BLaER1 (cell line): ENCODE data around the gene SEMA5A.

ENCODE experiments used
- H3K27ac ChIP-seq: shearing (Covaris generic); formaldehyde crosslinking; 2 replicates; pipeline ENCODE4 v1.8.1; 2022
- H3K27me3 ChIP-seq: shearing (Covaris generic); formaldehyde crosslinking; 2 replicates; pipeline ENCODE4 v1.8.1; 2022
- H3K36me3 ChIP-seq: shearing (Covaris generic); formaldehyde crosslinking; 2 replicates; pipeline ENCODE4 v1.8.1; 2022
- H3K4me1 ChIP-seq: shearing (Covaris generic); formaldehyde crosslinking; 2 replicates; pipeline ENCODE4 v1.8.1; 2022
- H3K4me2 ChIP-seq: shearing (Covaris generic); formaldehyde crosslinking; 2 replicates; pipeline ENCODE4 v1.8.1; 2022
- H3K4me3 ChIP-seq: shearing (Covaris generic); formaldehyde crosslinking; 2 replicates; pipeline ENCODE4 v1.8.1; 2022
- H3K9ac ChIP-seq: shearing (Covaris generic); formaldehyde crosslinking; 2 replicates; pipeline ENCODE4 v1.8.1; 2022
- H3K9me3 ChIP-seq: shearing (Covaris generic); formaldehyde crosslinking; 2 replicates; pipeline ENCODE4 v1.8.1; 2022
- H4K20me1 ChIP-seq: shearing (Covaris generic); formaldehyde crosslinking; 2 replicates; pipeline ENCODE4 v1.8.1; 2022
- Cebpa-rat ChIP-seq: shearing (Covaris generic); IDR thresholded peaks from 2 replicates; pipeline ENCODE4 v1.8.1; 2022

SEMA5A gene

GRCh38 chr5:9263656-9264055 lies 282.2 kb downstream of the SEMA5A start:
- Histone ChIP-seq H3K9me3 (no peaks in the 10 kb centered on the region), H3K27me3 (no peaks in the 10 kb centered on the region), H4K20me1 (no peaks in the 10 kb centered on the region), H3K4me3 (no peak overlapping the region), H3K4me1 (no peaks in the 10 kb centered on the region), H3K9ac (no peak overlapping the region), H3K36me3 (no peaks in the 10 kb centered on the region), H3K27ac (no peak overlapping the region), H3K4me2 (no peak overlapping the region)
- TF ChIP-seq Cebpa-rat, result no peak

GRCh38 chr5:9251379-9251980 lies 294.4 kb downstream of the SEMA5A start:
- Histone ChIP-seq H3K4me3 (no peak overlapping the region), H3K27ac (no peak overlapping the region), H3K9ac (no peak overlapping the region), H4K20me1 (no peaks in the 10 kb centered on the region), H3K9me3 (no peaks in the 10 kb centered on the region), H3K27me3 (no peaks in the 10 kb centered on the region), H3K36me3 (no peaks in the 10 kb centered on the region), H3K4me1 (no peaks in the 10 kb centered on the region), H3K4me2 (no peak overlapping the region)
- TF ChIP-seq Cebpa-rat, result no peak

- TF ChIP-seq Cebpa-rat, result no peak
- Histone ChIP-seq H3K4me2 (no peak overlapping the region), H3K36me3 (no peaks in the 10 kb centered on the region), H3K9ac (no peak overlapping the region), H3K27ac (no peak overlapping the region), H3K9me3 (no peaks in the 10 kb centered on the region), H3K4me1 (no peaks in the 10 kb centered on the region), H3K27me3 (no peaks in the 10 kb centered on the region), H4K20me1 (no peaks in the 10 kb centered on the region), H3K4me3 (no peak overlapping the region)
Observed at GRCh38 chr5:9249231-9249630, 296.6 kb downstream of the SEMA5A start.

GRCh38 chr5:9245071-9245470 lies 300.8 kb downstream of the SEMA5A start:
- H3K27me3 ChIP-seq, result no peaks in the 10 kb centered on the region
- TF ChIP-seq Cebpa-rat, result no peak
- H3K9me3 ChIP-seq, result no peaks in the 10 kb centered on the region

GRCh38 chr5:9244417-9244816 lies 301.5 kb downstream of the SEMA5A start:
- TF ChIP-seq Cebpa-rat, result no peak
- H3K27me3 ChIP-seq, result no peaks in the 10 kb centered on the region
- no peak overlapping the region for H3K4me2 ChIP-seq
- no peaks in the 10 kb centered on the region for H3K9me3 ChIP-seq
- H3K27ac ChIP-seq, result no peak overlapping the region
- no peak overlapping the region for H3K9ac ChIP-seq
- no peaks in the 10 kb centered on the region for H4K20me1 ChIP-seq
- H3K36me3 ChIP-seq, result no peaks in the 10 kb centered on the region
- H3K4me3 ChIP-seq, result no peak overlapping the region
- no peaks in the 10 kb centered on the region for H3K4me1 ChIP-seq

More at GRCh38 chr5:9245071-9245470, 300.8 kb downstream of the SEMA5A start:
- Histone ChIP-seq H3K9ac (no peak overlapping the region), H4K20me1 (no peaks in the 10 kb centered on the region), H3K4me1 (no peaks in the 10 kb centered on the region), H3K4me3 (no peak overlapping the region), H3K4me2 (no peak overlapping the region), H3K36me3 (no peaks in the 10 kb centered on the region), H3K27ac (no peak overlapping the region)

GRCh38 chr5:9241479-9242305 lies 304.2 kb downstream of the SEMA5A start:
- Histone ChIP-seq H3K9me3 (no peaks in the 10 kb centered on the region), H3K27ac (no peak overlapping the region), H3K9ac (no peak overlapping the region), H3K4me3 (no peak overlapping the region), H3K27me3 (no peaks in the 10 kb centered on the region), H3K36me3 (no peaks in the 10 kb centered on the region), H4K20me1 (no peaks in the 10 kb centered on the region), H3K4me2 (no peak overlapping the region), H3K4me1 (no peaks in the 10 kb centered on the region)
- no peak for TF ChIP-seq Cebpa-rat

- H3K27ac ChIP-seq, result no peak overlapping the region
- H3K9ac ChIP-seq, result no peak overlapping the region
- no peaks in the 10 kb centered on the region for H3K36me3 ChIP-seq
- no peak for TF ChIP-seq Cebpa-rat
- no peak overlapping the region for H3K4me2 ChIP-seq
- no peaks in the 10 kb centered on the region for H3K27me3 ChIP-seq
- H3K4me1 ChIP-seq, result no peaks in the 10 kb centered on the region
- no peaks in the 10 kb centered on the region for H4K20me1 ChIP-seq
- H3K4me3 ChIP-seq, result no peak overlapping the region
- H3K9me3 ChIP-seq, result no peaks in the 10 kb centered on the region
Observed at GRCh38 chr5:9240431-9240830, 305.4 kb downstream of the SEMA5A start.

- Histone ChIP-seq H3K27me3 (no peaks in the 10 kb centered on the region), H3K9ac (no peak overlapping the region), H3K36me3 (no peaks in the 10 kb centered on the region), H3K4me3 (no peak overlapping the region), H3K4me2 (no peak overlapping the region), H4K20me1 (no peaks in the 10 kb centered on the region), H3K4me1 (no peaks in the 10 kb centered on the region), H3K9me3 (no peaks in the 10 kb centered on the region), H3K27ac (no peak overlapping the region)
- no peak for TF ChIP-seq Cebpa-rat
Observed at GRCh38 chr5:9239626-9240025, 306.2 kb downstream of the SEMA5A start.

GRCh38 chr5:9239071-9239470 lies 306.8 kb downstream of the SEMA5A start:
- Histone ChIP-seq H3K4me2 (no peak overlapping the region), H4K20me1 (no peaks in the 10 kb centered on the region), H3K27me3 (no peaks in the 10 kb centered on the region), H3K4me1 (no peaks in the 10 kb centered on the region), H3K9me3 (no peaks in the 10 kb centered on the region), H3K4me3 (no peak overlapping the region), H3K27ac (no peak overlapping the region), H3K36me3 (no peaks in the 10 kb centered on the region), H3K9ac (no peak overlapping the region)
- no peak for TF ChIP-seq Cebpa-rat

GRCh38 chr5:9233712-9234111 lies 312.2 kb downstream of the SEMA5A start:
- H3K27ac ChIP-seq, result no peak overlapping the region
- H3K4me3 ChIP-seq, result no peak overlapping the region
- TF ChIP-seq Cebpa-rat, result no peak
- H3K27me3 ChIP-seq, result no peaks in the 10 kb centered on the region
- H3K4me2 ChIP-seq, result no peak overlapping the region
- no peaks in the 10 kb centered on the region for H3K36me3 ChIP-seq
- no peaks in the 10 kb centered on the region for H3K4me1 ChIP-seq
- H3K9me3 ChIP-seq, result no peaks in the 10 kb centered on the region
- no peak overlapping the region for H3K9ac ChIP-seq
- no peaks in the 10 kb centered on the region for H4K20me1 ChIP-seq
